GM06990 (cell line): ENCODE data around the gene THEMIS.

ENCODE experiments used
- DNase-seq: peaks from one replicate; pipeline ENCODE4 v3.0.0-alpha.2; 2011; ENCODE audit not compliant: insufficient read length; ENCODE audit errors: extremely low read depth
- H3K27me3 ChIP-seq: replicated peaks from 2 replicates; pipeline ENCODE4 v1.6.0; 2011; ENCODE audit warnings: low read length; ENCODE audit not compliant: control insufficient read depth, insufficient read depth
- H3K36me3 ChIP-seq: 2 replicates; pipeline ENCODE4 v1.5.1; 2011; ENCODE audit warnings: low read length; ENCODE audit not compliant: control insufficient read depth, insufficient read depth
- H3K4me3 ChIP-seq: replicated peaks from 2 replicates; pipeline ENCODE4 v1.5.1; 2011; ENCODE audit warnings: low read depth, mild to moderate bottlenecking, control low read depth, low read length
- TF ChIP-seq, protein P1 (sequence below): IDR thresholded peaks from 2 replicates; pipeline ENCODE4 v1.5.1; 2011; ENCODE audit warnings: low read length, control low read depth, mild to moderate bottlenecking, inconsistent platforms; ENCODE audit not compliant: insufficient read depth, poor library complexity, severe bottlenecking

The THEMIS gene

DNA sequence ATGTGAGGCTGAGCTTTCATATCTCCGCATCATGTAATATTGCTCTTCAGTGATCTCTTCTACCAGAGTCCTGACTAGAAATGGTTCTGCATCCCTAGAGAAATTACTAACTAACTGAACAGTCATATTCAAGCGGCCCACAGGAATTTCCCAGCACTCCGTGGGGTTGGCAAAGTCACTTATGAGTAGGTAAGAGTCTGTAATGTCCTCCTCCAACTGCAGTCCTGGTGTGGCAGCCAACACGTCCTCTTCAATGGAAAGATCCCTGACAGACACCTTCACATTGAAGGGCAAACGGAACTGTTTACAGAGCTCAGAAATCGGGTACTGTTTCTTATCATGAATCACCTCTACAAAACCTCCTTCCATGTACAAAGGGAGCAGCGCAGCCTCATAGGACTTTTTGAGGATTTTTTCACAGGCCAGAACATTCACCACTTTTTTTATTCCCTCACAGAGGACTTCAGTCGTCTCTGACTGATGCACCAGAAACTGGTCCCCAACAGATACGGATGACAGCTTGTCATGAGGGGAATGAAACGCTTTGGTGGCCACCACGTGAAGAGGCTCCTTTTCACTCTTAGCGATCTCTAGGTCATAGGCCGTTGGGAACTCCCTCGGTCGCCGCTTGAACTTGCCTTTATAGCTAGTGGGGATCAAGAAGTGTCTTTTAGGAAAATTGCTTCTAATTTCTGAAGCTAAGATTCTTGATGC lies 87.7 kb downstream of the THEMIS start:
- no peak for DNase-seq
- TF ChIP-seq, protein P1, sequence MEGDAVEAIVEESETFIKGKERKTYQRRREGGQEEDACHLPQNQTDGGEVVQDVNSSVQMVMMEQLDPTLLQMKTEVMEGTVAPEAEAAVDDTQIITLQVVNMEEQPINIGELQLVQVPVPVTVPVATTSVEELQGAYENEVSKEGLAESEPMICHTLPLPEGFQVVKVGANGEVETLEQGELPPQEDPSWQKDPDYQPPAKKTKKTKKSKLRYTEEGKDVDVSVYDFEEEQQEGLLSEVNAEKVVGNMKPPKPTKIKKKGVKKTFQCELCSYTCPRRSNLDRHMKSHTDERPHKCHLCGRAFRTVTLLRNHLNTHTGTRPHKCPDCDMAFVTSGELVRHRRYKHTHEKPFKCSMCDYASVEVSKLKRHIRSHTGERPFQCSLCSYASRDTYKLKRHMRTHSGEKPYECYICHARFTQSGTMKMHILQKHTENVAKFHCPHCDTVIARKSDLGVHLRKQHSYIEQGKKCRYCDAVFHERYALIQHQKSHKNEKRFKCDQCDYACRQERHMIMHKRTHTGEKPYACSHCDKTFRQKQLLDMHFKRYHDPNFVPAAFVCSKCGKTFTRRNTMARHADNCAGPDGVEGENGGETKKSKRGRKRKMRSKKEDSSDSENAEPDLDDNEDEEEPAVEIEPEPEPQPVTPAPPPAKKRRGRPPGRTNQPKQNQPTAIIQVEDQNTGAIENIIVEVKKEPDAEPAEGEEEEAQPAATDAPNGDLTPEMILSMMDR = no peak
- Histone ChIP-seq H3K4me3 (no peak overlapping the region), H3K27me3 (no peaks in the 10 kb centered on the region), H3K36me3 (no peaks in the 10 kb centered on the region)

- Histone ChIP-seq H3K27me3 (no peaks in the 10 kb centered on the region), H3K36me3 (no peaks in the 10 kb centered on the region), H3K4me3 (no peak overlapping the region)
- TF ChIP-seq, protein P1 = no peak
- no peak for DNase-seq
Observed at GRCh38 chr6:127811900-127812570, 88.8 kb downstream of the THEMIS start.

DNA sequence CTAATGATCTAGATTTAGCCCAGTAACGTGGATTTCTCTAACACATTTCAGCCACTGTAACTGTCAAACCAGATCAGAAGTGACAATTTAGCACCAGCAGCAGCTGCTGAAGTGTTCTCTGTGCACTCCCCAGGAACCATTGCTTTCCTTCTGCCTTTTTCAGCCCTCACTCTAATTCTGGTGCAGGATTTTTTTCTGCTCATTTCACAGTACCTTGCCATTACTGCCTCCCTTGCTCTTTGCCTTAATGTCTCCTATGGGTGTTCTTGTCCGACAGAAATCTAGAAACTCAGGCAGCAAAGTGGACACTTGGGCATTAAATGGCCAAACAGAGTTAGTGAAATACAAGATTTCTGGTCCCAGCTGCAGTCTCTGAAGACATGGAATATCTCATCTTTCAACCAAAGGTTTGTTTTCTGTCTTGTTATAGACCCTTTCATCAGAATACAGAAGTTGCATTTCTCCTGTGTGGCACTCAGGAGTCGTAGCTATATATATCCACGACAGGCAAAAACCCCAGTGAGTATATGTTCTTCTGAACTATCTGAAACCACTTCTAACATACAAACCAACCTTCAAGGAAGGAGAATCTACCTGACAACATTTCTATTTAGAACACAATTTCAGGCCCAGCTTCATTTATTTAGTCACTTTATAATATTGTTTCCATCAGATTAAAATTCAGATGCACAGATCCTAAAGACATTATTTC lies 92.9 kb downstream of the THEMIS start:
- Histone ChIP-seq H3K4me3 (no peak overlapping the region), H3K36me3 (no peaks in the 10 kb centered on the region), H3K27me3 (no peaks in the 10 kb centered on the region)
- TF ChIP-seq, protein P1 = no peak
- DNase-seq = no peak

DNA sequence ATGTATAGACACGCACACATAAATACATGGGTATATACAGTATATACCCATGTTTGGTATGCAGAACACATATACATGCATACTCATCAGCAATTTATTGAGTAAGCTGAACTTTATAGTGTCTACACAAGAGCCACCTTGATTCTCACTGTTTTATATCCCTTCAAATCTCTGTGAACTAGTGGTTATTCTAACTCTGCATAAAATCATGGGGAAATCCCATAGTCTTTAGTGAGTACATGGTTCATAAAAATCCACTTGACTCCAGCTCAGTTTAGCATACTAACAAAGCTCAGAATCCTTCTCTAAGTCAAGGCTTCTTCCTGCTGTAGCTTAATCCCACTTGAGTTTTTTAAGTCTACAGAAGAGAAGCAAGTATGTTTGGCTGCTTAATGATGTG lies 104.1 kb downstream of the THEMIS start:
- no peak for DNase-seq
- H3K36me3 ChIP-seq = no peaks in the 10 kb centered on the region
- H3K27me3 ChIP-seq = no peaks in the 10 kb centered on the region; the same call in 1 of the 2 replicates
- no peak overlapping the region for H3K4me3 ChIP-seq
- TF ChIP-seq, protein P1 = no peak

- TF ChIP-seq, protein P1 = no peak
- Histone ChIP-seq H3K4me3 (no peak overlapping the region), H3K27me3 (no peaks in the 10 kb centered on the region; the same call in 1 of the 2 replicates), H3K36me3 (no peaks in the 10 kb centered on the region)
- no peak for DNase-seq
Observed at GRCh38 chr6:127794405-127794804, 106.5 kb downstream of the THEMIS start.
